ENCODE results near the gene APCDD1. TPM values are rescaled to one million over a fixed set of nuclear protein-coding genes. Genes with fewer than 3 reads are reported as not detected.
"Not testable (repeated sequence)": the region's sequence is repeated elsewhere in the genome, so short reads cannot be mapped to it uniquely, and the experiment has no call there.

The APCDD1 gene
- total RNA-seq, 4 donors from 2014 or later: 7.8 to 13.5 (median 11.9) TPM

DNA sequence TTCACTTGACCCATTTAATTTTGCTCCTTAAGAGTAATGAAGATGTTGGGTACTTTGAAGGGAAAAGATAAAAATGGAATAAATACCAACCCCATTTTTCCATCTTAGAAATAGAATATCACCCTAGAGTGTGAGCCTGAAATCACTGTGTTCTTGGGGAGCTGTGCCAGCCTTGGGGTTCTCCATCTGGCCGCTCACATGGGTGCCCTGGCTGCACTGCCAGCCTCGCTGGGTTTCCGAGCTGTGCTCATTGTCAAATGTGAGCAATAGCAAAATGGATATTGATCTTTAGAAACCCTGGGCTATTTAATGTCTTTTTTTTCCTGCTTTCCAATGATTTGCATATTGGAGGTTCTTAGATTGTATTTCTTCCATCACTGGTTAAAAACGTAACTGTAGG is 9.3 kb downstream of the APCDD1 start:
- DNase-seq: no peak
- H3K9me3 ChIP-seq: no peaks in the 10 kb centered on the region
- no peaks in the 10 kb centered on the region for H3K27me3 ChIP-seq
- no peaks in the 10 kb centered on the region for H3K4me1 ChIP-seq
- TF ChIP-seq, protein P1, sequence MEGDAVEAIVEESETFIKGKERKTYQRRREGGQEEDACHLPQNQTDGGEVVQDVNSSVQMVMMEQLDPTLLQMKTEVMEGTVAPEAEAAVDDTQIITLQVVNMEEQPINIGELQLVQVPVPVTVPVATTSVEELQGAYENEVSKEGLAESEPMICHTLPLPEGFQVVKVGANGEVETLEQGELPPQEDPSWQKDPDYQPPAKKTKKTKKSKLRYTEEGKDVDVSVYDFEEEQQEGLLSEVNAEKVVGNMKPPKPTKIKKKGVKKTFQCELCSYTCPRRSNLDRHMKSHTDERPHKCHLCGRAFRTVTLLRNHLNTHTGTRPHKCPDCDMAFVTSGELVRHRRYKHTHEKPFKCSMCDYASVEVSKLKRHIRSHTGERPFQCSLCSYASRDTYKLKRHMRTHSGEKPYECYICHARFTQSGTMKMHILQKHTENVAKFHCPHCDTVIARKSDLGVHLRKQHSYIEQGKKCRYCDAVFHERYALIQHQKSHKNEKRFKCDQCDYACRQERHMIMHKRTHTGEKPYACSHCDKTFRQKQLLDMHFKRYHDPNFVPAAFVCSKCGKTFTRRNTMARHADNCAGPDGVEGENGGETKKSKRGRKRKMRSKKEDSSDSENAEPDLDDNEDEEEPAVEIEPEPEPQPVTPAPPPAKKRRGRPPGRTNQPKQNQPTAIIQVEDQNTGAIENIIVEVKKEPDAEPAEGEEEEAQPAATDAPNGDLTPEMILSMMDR (IDR thresholded peaks at IDR 0.05): no peak
- TF ChIP-seq POLR2A (IDR thresholded peaks at IDR 0.05): no peak
- H3K4me3 ChIP-seq (replicated peaks in 1 of 3): no peak overlapping the region
- H3K36me3 ChIP-seq: no peaks in the 10 kb centered on the region
- H3K27ac ChIP-seq: no peak overlapping the region
- intact Hi-C loops (cut with DNase I): no loop called here
- 94 to 95% methylated on average over 4 of the region's 4 CpGs for WGBS, 2 donors

DNA sequence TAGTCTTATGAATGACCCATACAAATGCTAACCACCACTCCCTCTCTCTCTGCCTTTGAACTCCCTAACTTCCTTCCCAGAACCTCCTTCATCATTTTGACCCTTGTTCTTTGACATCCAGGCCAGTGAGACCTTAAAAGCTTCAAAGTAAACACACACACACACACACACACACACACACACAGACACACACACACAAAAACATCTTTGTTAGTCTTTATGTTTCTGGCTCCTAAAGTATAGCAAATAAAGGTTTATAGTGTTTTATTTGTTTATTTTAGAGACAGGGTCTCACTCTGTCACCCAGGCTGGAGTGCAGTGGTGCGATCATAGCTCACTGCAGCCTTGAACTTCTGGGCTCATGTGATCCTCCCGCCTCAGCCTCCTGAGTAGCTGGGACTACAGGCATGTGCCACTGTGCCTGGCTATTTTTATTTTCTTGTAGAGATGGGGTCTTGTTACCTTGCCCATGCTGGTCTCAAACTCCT is 9.8 kb downstream of the APCDD1 start:
- 96% methylated on average over 2 of the region's 2 CpGs for WGBS, 2 donors
- H3K4me1 ChIP-seq; H3K9me3 ChIP-seq; H3K27me3 ChIP-seq; intact Hi-C loops (cut with DNase I); H3K36me3 ChIP-seq; H3K27ac ChIP-seq; DNase-seq; H3K4me3 ChIP-seq (replicated peaks in 1 of 3): not testable (repeated sequence)

DNA sequence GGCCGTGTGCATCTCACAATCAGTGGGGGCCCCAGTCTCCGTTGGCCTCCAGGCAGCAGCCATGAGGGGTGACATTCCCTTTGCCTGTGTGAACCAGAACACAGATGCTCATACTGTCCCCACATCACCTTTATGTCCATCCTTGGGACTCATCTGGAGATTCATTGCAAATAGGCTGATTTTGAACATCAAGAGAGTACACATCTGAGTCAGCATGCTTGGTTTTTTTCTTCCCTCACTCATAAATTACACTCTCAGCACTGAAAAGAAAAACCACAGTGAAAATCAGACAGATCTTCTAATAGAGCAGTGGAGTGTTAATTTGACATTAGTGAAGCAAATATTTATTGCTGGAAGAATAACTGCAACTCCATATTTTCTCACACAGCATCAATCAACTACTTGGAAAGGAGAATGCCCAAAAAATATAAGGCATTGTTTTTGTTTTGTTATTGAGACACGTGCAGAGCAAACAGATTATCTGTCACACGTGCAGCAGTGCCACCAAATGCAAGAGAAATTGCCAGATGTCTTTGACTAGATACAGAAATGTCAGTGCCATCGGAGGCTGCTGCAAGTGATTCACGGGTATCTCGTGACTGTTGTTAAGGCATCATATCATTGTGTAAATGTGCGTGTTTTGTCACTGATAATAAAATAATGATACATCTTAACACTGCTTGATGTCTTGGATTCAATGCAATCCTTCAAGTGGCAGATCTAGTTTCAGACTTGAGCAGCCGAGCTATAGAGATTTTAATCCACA is 10.9 kb downstream of the APCDD1 start:
- no peaks in the 10 kb centered on the region for H3K4me1 ChIP-seq
- intact Hi-C loops (cut with DNase I): no loop called here

DNA sequence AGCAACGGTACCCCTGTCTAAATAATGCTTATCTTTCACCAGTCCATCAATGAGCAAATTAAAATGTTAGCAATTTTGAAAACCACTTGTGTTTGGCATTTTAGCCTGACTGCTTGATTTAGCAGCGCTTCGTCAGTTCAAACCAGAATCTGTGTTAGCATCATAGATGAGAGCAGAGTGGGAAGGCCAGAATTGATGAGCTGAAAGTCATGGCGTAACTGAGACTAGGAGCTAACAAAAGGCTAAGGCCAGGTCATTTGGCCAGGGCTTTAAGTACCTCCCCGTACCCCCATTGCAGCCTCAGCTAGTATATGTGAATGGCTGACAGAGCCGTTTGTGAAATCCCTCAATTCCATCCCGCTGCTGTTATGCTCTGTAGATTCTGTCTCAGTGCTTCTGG is 16.0 kb downstream of the APCDD1 start:
- H3K9me3 ChIP-seq: no peaks in the 10 kb centered on the region
- 95% methylated on average over 7 of the region's 7 CpGs for WGBS, 2 donors
- no peaks in the 10 kb centered on the region for H3K4me1 ChIP-seq
- no peak for DNase-seq
- H3K27me3 ChIP-seq: no peaks in the 10 kb centered on the region
- H3K36me3 ChIP-seq: no peaks in the 10 kb centered on the region
- no peak overlapping the region for H3K4me3 ChIP-seq (replicated peaks in 1 of 3)
- intact Hi-C loops (cut with DNase I): no loop called here
- TF ChIP-seq, protein P1 (IDR thresholded peaks at IDR 0.05): no peak
- no peak for TF ChIP-seq POLR2A (IDR thresholded peaks at IDR 0.05)
- no peak overlapping the region for H3K27ac ChIP-seq

More for the DNA sequence above, 10.9 kb downstream of the APCDD1 start:
- no peak overlapping the region for H3K27ac ChIP-seq
- WGBS, 2 donors: 89 to 93% methylated on average over 9 of the region's 9 CpGs
- no peaks in the 10 kb centered on the region for H3K36me3 ChIP-seq
- H3K9me3 ChIP-seq: no peaks in the 10 kb centered on the region
- H3K27me3 ChIP-seq: no peaks in the 10 kb centered on the region
- no peak for DNase-seq
- H3K4me3 ChIP-seq (replicated peaks in 1 of 3): no peak overlapping the region
- TF ChIP-seq, protein P1 (IDR thresholded peaks at IDR 0.05): no peak
- no peak for TF ChIP-seq POLR2A (IDR thresholded peaks at IDR 0.05)

DNA sequence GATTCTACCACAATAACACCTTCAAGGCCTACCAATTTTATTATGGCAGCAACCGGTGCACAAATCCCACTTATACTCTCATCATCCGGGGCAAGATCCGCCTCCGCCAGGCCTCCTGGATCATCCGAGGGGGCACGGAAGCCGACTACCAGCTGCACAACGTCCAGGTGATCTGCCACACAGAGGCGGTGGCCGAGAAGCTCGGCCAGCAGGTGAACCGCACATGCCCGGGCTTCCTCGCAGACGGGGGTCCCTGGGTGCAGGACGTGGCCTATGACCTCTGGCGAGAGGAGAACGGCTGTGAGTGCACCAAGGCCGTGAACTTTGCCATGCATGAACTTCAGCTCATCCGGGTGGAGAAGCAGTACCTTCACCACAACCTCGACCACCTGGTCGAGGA is 17.1 kb downstream of the APCDD1 start:
- WGBS, 2 donors: 96 to 99% methylated on average over 20 to 22 of the region's 22 CpGs
- TF ChIP-seq, protein P1 (IDR thresholded peaks at IDR 0.05): no peak
- TF ChIP-seq POLR2A (IDR thresholded peaks at IDR 0.05): no peak
- intact Hi-C loops (cut with DNase I): no loop called here
- Histone ChIP-seq H3K36me3 (no peaks in the 10 kb centered on the region), H3K4me3 (replicated peaks in 1 of 3) (no peak overlapping the region), H3K27ac (no peak overlapping the region), H3K9me3 (no peaks in the 10 kb centered on the region), H3K27me3 (no peaks in the 10 kb centered on the region), H3K4me1 (no peaks in the 10 kb centered on the region)
- DNase-seq: no peak

All from thyroid gland (tissue), 4 donors.